ENCODE data around the gene BMP4.

Gene BMP4

DNA sequence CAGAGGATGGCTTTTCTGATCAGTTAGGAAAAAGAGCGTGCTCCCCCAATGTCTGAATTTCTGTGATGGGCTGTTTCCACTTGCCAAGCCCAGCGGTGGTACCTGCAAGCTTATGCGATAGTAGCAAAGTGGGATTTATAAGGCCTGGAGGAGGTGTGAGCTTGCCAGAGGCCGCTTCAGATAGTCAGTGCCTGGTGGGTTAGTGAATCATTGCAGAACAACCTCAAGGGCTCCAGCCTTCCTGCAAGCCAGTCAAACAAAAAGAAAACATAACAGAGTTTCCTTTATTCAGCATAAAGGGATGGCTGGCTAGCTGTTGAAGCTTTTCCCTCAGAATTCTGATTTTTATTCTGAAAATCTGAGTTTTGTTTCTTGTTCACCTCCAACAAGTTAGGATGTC is 7.6 kb upstream of the BMP4 start:
- peak; percentile 81 for DNase-seq (ENCODE audit: low read depth, low spot score)

DNA sequence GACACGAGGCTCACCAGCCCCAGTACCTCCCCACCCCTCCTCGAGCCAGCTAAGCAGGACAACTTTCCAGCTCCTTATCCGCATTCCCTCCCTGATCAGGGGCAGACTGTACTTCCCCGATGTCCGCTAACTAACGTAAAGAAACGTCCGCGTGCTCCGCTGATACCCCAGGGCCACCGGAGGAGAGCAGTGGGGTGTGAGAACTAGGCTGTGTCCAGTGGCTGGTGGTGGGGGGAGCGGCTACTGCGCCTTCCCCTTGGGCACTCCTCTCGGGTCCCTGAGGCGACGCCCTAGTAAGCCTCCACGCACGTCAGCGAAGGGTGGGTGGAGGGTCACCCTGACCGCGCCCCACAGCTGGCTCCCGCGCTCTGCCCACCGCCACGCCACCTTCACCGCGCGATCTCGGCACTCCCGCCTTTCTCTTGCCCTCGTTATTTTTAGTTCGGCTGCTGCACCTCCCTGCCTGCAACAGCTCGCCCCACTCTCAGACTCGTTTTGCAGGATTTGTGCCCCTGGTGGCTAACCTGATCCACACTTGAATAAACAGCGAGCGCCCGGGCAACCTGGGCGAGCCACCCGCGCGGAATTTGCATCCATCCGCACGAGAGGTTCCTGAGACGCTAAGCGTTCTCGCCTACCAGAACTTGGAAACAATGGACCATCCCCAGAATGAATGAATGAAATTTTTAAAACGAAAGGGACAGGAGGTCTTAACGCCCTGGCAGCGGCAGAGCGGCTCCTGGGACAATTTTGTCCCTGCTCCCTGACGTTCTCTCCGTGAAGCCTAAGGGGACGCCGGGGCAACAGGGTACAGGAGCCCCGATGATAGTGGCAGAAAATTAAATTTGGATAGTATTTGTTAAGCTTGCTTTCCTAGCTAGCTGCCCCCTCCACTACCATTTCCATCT is 6.9 kb upstream of the BMP4 start:
- DNase-seq (ENCODE audit: low read depth, low spot score): peak; percentile 80

DNA sequence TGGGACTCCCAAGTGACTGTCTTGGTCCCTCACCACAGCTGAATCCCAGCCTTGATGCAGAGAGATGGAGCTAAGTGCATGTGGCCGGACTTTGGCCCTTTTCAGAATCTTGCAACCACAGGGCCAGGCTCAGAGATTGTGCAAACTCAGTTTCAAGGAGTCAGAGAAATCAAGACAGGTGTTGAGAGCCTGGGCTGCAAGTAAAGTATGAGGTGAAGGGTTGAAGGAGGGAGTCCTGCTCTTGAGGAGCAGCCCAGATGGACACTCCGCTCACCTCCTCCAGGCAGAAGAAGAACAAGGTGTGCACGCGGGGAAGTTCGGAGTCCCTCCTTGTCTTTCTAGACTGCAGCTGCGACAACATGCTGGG is 6.3 kb upstream of the BMP4 start:
- no peak for DNase-seq (ENCODE audit: low read depth, low spot score)

DNA sequence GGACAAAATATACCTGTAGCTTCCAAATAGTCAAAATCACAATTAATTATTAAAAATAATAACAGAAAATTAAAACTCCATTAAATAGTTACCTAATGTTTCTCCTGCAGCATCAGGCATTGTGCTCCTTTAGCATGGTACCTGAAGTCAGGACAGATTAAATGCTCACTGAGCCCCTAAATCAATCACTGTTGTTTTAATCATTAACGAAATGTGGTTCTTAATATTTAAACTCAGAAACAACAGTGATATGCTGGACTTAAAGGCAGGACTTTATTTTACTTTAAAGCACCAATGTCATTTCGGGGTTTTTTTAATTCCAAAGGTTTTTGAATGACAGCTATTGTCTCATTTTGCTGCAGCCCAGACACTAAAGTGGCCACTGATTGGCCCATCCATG is 2.0 kb upstream of the BMP4 start:
- no peak for DNase-seq (ENCODE audit: low read depth, low spot score)

DNA sequence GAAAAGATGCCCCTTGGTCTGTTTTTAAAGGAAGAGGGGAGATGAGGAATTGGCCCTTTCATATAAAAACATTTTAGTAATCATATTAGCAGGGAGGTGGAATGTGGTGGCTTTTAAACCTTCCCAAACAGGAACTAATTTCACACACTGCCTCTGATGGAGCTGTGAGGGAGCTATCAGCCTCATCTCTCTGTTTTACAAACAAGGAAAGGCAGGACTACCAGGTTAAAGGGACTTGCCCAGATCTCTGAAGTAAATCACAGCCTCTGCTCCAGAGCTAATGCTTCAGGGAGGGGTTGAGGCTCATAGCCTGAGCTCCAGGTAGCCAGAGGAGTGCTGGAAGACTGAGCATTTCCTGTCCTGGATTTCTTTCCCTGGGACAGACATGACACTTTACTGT is 1.1 kb upstream of the BMP4 start:
- no peak for DNase-seq (ENCODE audit: low read depth, low spot score)

DNA sequence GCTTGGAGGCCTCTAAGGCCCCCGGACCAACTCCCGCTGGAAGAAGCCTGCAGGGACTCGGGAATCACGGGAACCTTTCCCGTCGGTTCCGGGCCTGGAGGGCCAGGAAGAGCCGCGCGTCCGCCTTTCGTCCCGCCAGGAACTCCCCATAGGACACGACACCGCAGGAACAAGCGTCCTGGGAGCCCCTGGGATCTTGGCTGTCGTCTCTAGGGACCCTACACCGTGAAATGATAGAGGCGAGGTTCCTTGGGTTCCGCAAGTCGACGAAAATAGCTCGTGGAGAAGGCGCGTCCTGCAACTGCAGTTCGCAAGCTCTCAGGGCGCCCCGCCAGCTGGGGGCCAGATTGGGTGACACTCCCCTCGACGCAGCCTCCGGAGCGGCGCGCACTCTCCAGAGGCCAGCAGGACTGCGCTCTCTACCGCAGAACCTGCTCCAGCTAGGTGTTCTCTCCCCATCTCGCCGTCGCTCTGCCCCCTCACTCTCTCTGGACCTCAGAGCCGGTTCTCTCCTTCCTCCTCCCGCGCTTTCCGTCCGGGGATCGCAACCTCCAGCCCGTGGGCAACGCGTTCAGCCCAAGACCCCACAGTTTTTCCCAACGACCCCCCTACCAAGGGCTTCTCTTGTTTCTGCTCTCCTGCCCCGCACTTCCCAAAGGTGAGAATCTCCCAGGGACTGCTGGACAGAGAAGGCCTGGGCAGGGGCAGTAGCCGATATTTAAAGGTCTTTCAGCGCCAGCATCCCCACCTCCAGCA is 776 bp downstream of the BMP4 start:
- peak; percentile 84 for DNase-seq (ENCODE audit: low read depth, low spot score)

DNA sequence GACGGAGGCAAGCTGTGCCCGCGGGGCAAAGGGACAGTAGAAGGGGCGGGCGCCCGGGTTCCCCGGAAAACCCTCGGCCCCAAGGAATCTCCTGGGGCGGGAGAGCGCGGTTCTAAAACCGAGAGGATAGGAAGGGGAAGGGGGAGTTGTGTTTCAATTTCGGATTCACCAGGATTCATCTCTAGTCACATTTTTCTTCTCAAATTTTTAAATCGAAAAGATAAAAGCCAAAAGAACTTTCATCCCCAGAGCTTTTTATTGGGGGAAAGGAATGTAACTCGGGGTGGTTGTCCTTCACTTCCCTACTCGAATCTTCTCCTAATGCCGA is 1.4 kb downstream of the BMP4 start:
- peak; percentile 21 for DNase-seq (ENCODE audit: low read depth, low spot score)

DNA sequence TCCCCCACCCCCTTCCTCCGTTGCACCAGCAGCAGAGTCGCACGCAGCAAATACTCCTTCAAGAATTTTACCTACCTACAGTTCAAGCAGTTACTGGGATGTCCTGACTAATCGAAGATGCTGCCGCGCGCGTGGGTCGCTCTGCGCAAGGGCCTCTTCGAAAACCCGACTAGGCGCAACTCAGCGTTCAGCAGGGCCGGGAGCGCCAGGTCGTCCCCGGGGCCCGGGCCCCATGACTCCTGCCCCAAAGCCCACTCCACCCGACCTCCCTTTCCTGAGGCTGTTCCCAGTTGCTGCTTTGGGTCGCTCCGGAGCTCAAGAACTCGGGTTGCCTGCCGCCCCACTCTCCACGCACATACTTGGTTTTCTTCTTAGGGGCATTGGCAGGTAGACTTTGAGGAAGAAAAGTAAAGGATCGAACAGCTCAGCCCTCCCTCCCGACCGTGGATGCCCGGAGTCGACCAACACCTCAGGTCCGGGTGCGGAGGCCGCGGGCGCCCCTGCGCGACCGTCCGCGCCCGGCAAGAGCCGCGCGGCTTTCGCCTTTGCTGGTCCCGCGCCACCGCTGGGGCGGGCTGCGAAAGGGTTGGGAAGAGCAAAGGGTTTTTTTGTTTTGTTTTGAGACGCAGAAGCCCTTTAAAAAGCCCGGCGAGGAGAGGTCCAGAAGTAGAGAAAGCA is 1.9 kb downstream of the BMP4 start:
- DNase-seq (ENCODE audit: low read depth, low spot score): peak; percentile 56

DNA sequence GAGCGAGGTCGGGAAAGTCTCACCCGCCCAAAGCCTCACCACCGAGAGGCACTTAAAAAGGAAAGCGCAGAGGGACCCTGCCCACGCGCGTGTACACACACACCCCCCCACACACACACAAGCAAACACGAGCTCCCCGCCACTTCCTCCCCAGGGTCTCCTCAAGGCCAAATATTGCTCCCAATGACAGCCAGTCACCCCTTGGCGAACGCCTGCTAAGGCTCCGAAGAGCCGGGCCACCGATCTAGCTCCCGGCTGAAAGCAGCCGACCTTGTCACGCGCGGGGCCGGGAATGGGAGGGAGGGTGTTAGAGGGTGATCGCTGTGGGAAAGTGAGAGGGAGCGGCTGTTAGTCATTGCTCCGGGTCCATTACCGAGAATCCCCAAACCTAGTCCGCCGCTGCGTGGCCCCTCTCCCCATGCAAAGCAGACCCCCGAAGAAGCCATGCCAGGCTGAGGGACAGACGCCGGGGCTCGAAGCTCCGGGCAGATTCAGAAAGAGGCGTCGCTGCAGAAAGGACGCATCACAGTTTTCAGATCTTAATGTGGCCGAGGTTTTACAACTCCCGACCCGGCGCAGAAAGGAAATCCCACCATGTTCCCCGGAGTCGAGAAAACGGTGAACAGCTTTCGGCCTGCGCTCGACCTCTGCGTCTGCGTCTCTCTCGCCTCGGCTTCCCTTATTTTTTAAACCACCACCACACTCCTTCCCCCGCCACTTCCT is 2.6 kb downstream of the BMP4 start:
- peak; percentile 71 for DNase-seq (ENCODE audit: low read depth, low spot score)

DNA sequence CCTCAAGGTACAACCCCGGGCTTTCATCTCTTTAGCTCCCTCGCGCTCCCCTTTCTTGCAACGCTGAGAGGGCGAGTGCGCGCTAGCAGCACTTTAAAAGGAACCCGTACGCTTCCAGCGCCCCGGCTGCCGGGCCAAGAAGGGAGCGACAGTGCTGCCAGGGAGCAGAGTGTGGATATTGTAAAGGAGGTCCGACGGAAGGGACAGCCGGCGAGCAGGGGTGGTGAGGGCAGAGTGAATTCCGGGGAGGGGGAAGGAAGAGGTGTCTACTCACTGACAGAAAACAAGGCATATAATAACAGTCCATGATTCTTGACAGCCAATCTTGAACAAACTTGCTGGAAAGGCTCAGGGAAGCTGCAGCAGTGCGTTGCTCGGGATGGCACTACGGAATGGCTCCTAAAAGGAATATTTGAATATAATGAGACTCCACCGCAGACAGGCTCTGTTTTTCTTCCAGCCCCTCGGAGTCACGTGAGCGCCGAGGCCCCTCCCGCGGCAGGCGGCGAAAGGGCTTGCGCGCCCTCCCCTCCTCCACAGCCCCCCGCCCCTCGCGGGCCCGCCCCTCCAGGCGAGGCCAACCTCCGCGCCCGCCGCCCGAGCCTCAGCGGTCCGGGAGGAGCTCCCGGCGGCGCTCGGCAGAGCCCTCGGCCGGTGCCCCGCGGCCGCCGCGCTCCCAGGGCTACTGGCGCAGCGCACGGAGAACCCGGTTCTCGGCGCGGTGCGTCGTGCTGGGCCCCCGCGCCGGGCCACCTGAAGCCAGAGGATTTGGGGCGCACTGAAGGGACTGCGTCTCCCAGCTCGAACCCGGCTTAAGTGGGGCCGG is 3.4 kb downstream of the BMP4 start:
- peak; percentile 95 for DNase-seq (ENCODE audit: low read depth, low spot score)

DNA sequence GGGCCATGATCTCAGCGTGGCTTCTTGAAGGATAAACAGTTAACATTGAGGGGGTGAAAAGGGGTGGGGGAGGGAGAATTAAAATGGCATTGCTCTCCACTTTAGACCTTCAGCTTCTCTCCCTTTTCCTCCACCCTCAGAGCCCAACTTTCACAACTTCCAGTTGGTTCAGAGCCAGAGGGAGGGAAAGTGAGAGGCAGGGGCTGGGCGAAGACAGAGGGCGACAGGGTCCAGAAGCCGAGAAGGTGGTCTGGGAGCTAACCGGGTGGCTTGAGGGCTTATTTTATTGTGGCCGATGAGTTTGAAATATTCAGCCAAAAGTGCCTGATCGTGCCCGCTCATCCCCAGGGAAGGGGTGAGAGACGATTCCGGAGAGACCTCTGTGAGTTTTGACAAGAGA is 4.1 kb downstream of the BMP4 start:
- DNase-seq (ENCODE audit: low read depth, low spot score): no peak

DNA sequence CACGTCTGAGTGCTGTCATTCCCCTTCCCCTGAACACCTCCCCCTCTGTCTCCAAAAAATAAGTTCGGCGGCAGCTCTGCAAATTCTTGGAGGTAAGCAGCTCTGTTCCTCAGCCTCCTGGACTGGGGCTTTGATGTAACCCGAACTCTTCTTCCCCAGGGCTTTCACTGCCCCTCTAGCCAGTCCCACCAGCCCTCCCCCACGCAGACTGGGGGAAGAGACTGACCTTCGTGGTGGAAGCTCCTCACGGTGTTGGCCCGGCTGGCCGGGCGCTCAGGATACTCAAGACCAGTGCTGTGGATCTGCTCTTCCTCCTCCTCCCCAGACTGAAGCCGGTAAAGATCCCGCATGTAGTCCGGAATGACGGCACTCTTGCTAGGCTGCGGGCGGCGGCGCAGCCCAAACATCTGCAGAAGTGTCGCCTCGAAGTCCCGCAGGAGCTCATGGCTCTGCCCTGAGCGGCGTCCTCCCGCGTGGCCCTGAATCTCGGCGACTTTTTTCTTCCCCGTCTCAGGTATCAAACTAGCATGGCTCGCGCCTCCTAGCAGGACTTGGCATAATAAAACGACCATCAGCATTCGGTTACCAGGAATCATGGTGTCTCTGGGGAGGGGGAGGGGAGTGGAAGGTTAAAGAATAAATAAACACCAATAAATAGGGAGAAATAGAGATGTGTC is 4.9 kb downstream of the BMP4 start:
- peak; percentile 42 for DNase-seq (ENCODE audit: low read depth, low spot score)

DNA sequence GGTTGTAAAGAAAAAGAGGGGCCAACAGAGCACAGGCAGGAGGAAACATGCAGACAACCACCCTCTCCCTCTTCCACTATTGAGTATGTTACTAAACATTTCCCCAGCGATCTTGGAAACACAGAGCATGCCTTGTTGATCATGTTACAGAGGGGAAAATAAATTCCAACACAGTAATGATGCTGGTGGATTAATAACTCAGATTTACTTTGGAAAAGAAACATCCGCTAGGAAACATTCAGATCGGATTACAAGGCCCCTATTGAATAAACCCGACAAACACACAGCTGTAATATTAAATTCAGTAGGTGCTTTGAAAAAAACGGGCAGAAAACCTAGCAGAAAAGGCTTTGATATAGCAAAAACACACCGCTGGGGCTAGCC is 5.4 kb downstream of the BMP4 start:
- no peak for DNase-seq (ENCODE audit: low read depth, low spot score)

DNA sequence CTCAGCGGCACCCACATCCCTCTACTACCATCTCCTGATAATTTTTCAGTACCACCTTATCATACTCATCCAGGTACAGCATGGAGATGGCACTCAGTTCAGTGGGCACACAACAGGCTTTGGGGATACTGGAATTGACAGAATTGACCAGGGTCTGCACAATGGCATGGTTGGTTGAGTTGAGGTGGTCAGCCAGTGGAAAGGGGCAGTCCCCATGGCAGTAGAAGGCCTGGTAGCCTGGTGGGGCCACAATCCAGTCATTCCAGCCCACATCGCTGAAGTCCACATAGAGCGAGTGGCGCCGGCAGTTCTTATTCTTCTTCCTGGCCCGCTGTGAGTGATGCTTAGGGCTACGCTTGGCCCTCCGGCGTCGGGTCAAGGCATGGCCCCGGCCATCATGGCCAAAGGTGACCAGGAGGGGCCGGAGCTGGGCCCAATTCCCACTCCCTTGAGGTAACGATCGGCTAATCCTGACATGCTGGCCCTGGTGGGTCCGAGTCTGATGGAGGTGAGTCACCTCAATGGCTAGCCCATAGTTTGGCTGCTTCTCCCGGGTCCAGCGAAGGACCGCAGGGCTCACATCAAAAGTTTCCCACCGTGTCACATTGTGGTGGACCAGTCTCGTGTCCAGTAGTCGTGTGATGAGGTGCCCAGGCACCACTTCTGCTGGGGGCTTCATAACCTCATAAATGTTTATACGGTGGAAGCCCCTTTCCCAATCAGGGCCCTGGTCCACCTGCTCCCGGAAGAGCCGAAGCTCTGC is 6.4 kb downstream of the BMP4 start:
- no peak for DNase-seq (ENCODE audit: low read depth, low spot score)

DNA sequence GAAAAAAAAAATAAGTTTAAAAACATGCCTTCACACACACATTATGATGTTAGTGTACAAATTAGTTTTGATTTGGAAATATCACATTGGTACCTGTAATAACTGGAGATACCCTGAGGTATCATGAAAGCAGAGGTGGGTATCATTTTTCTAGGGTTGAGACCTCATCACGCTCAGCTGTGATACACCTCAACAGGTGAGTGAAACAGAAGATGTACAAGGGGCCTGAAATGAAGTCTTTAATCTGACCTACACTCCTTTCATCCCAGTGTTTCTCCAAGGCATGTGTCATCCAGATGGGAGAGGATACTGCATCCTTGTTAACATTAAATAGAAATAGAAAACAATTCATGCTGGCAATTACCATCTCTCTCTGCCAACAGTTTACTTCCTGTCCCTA is 7.4 kb downstream of the BMP4 start:
- DNase-seq (ENCODE audit: low read depth, low spot score): no peak

DNA sequence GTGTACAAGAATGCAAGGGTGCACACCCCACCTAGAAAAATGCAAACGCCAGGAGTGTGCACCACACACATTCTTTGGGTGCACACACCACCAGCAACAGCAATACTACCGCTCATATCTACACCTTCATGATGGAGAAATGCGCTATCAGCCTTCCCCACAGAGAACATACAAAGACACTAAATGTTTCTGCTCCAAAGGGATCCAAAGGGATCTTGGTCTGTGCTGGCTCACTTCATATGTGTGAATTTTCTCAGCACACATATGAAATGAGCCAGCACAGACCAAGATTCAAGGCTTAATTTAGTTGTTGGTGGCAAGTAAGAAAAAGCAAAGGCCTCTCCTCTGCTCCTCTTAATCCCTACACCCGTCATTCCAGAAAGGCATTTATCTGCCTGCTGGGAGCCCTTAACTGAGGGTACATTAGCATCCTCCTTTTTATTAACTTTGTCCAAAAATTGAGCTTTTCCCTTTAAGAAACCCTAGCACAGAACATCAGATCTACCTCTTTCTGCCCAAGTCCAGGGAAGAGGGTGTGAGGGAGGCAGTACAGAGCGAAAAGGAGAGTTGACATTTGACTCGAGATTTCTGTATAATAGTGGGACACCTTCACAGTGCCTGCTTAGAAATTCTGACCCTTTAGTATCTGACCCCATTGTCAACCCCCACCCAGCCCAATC is 8.3 kb downstream of the BMP4 start:
- no peak for DNase-seq (ENCODE audit: low read depth, low spot score)

DNA sequence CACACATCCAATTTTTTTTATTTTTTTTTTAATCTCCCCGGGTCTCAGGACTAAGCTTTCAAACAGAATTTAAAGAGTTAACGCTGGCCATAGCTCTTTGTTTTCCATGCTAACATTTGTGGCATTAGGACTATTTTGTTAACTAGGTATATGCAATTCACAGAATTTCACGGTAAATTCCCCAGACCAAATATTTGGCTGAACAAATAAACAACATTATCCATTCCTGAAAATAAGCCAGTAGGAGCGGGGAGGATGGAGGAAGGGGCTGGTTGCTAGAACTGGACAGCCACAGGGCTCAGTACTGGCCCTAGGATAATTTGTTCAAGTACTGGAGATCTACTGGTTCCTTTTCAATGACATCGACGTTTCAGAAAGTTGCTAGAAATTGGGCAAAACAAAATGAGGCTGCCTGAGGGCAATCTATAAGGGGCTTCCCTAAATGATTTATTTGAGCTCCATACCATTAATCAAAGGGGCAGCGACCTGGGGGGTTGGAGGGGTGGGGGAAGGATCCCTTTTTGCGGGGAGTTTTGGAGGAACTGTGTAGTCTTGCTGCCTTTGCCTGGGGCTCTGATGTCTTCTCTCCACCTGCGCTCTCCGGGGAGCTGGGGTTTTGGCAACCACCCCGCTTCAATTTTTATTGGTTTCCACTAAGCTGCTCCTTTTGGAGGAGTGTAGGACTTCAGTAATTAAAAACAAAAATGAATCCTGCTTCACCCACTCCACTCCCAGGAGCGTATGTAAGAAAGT is 9.0 kb downstream of the BMP4 start:
- DNase-seq (ENCODE audit: low read depth, low spot score): peak; percentile 71

DNA sequence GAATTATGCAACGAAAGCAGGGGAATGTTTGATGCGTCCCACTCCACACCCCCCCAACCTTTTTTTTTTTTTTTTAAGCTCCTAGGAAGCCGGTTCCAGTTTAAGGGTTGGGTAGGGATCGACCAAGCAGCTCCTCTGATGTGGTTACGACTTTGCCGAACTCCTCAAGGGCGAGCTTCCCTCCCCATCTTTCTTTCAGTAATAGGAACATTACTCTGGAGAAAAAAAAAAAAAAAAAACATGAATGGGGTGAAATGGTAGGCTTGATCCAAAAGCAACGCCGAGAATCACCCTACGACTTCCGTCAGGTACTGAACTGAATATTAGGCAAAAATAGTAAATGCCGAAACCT is 9.6 kb downstream of the BMP4 start:
- peak; percentile 68 for DNase-seq (ENCODE audit: low read depth, low spot score)
